SU-DHL-6 (cell line): ENCODE data around the gene PSPH.

Experiments
- H2AFZ ChIP-seq: fragments of 200-600 bp; sonication (generic); 2 replicates; pipeline ENCODE4 v1.6.1; 2014; ENCODE audit warnings: low read depth, mild to moderate bottlenecking, moderate library complexity, mixed read lengths, antibody characterized with exemption, low read length; ENCODE audit not compliant: severe bottlenecking
- H3F3A ChIP-seq: fragments of 200-600 bp; shearing (Covaris generic); 2 replicates; pipeline ENCODE4 v1.6.0; 2016; ENCODE audit warnings: antibody characterized with exemption, mild to moderate bottlenecking; ENCODE audit not compliant: insufficient read depth
- H3K27ac ChIP-seq: fragments of 200-600 bp; sonication (generic); 2 replicates; pipeline ENCODE4 v1.5.1; 2016; ENCODE audit warnings: low read depth, mild to moderate bottlenecking, low read length, moderate library complexity, mixed read lengths
- H3K27me3 ChIP-seq: fragments of 200-600 bp; sonication (generic), shearing (Covaris generic); 2 replicates; pipeline ENCODE4 v1.6.0; 2014; ENCODE audit warnings: mild to moderate bottlenecking, low read length
- H3K36me3 ChIP-seq: fragments of 200-600 bp; sonication (generic); 2 replicates; pipeline ENCODE4 v1.6.1; 2014; ENCODE audit warnings: mild to moderate bottlenecking, low read length, mixed read lengths
- H3K4me2 ChIP-seq: fragments of 300-600, 200-600 bp; shearing (Covaris generic), sonication (generic); 2 replicates; pipeline ENCODE4 v1.6.0; 2014; ENCODE audit warnings: low read length, low read depth, mild to moderate bottlenecking; ENCODE audit not compliant: poor library complexity, severe bottlenecking
- H3K4me3 ChIP-seq: fragments of 200-600 bp; sonication (generic); 2 replicates; pipeline ENCODE4 v1.5.1; 2014; ENCODE audit warnings: antibody characterized with exemption, low read length, mild to moderate bottlenecking, mixed read lengths; ENCODE audit not compliant: insufficient read depth, poor library complexity, severe bottlenecking
- H3K79me2 ChIP-seq: fragments of 200-600 bp; sonication (generic); 2 replicates; pipeline ENCODE4 v1.6.1; 2014; ENCODE audit warnings: mild to moderate bottlenecking, low read length, moderate library complexity; ENCODE audit not compliant: insufficient read depth
- H3K9ac ChIP-seq: fragments of 200-600 bp; sonication (generic); 2 replicates; pipeline ENCODE4 v1.7.0; 2014; ENCODE audit warnings: mild to moderate bottlenecking, low read length
- H3K9me2 ChIP-seq: fragments of 200-600 bp; sonication (generic); replicated peaks from 2 replicates; pipeline ENCODE4 v1.6.1; 2014; ENCODE audit warnings: low read length; ENCODE audit not compliant: insufficient read depth
- H3K9me3 ChIP-seq: fragments of 200-600 bp; sonication (generic); 2 replicates; pipeline ENCODE4 v1.6.1; 2014; ENCODE audit warnings: low read length, mixed read lengths; ENCODE audit not compliant: insufficient read depth
- H4K20me1 ChIP-seq: fragments of 200-600 bp; sonication (generic); 2 replicates; pipeline ENCODE4 v1.6.1; 2014; ENCODE audit warnings: low read depth, mild to moderate bottlenecking, antibody characterized with exemption, low read length, moderate library complexity, mixed read lengths
- CTCF ChIP-seq: fragments of 200-600 bp; sonication (generic); IDR thresholded peaks from one replicate; pipeline ENCODE4 v1.5.1; 2017; ENCODE audit warnings: antibody characterized with exemption, mild to moderate bottlenecking, low read length, moderate library complexity; ENCODE audit not compliant: insufficient read depth, poor library complexity, severe bottlenecking
- EZH2phosphoT487 ChIP-seq: fragments of 200-600 bp; sonication (generic), shearing (Covaris generic); conservative IDR thresholded peaks from 2 replicates; pipeline ENCODE4 v1.6.1; 2018; ENCODE audit warnings: mild to moderate bottlenecking, antibody characterized with exemption, low read length, moderate library complexity, mixed read lengths

PSPH gene

GRCh38 chr7:56007891-56008290 is 43.4 kb downstream of the PSPH start:
- Histone ChIP-seq H3F3A (no peaks in the 10 kb centered on the region), H3K79me2 (no peaks in the 10 kb centered on the region), H3K9me3 (no peaks in the 10 kb centered on the region), H3K27ac (no peak overlapping the region), H4K20me1 (no peaks in the 10 kb centered on the region), H3K4me3 (no peak overlapping the region), H3K9me2 (no peaks in the 10 kb centered on the region), H2AFZ (no peak overlapping the region), H3K4me2 (no peak overlapping the region), H3K27me3 (no peaks in the 10 kb centered on the region), H3K36me3 (no peaks in the 10 kb centered on the region), H3K9ac (no peak overlapping the region)
- TF ChIP-seq CTCF (no peak), EZH2phosphoT487 (no peak)

GRCh38 chr7:56007167-56007652 is 44.0 kb downstream of the PSPH start:
- H2AFZ ChIP-seq, result no peak overlapping the region
- TF ChIP-seq EZH2phosphoT487, result no peak
- no peak for TF ChIP-seq CTCF
- H3F3A ChIP-seq, result no peaks in the 10 kb centered on the region
- H3K36me3 ChIP-seq, result no peaks in the 10 kb centered on the region
- H3K9me2 ChIP-seq, result no peaks in the 10 kb centered on the region
- no peaks in the 10 kb centered on the region for H3K27me3 ChIP-seq
- H3K4me2 ChIP-seq, result no peak overlapping the region
- no peak overlapping the region for H3K4me3 ChIP-seq
- H3K9ac ChIP-seq, result no peak overlapping the region
- H4K20me1 ChIP-seq, result no peaks in the 10 kb centered on the region
- no peak overlapping the region for H3K27ac ChIP-seq
- no peaks in the 10 kb centered on the region for H3K79me2 ChIP-seq
- no peaks in the 10 kb centered on the region for H3K9me3 ChIP-seq

- no peaks in the 10 kb centered on the region for H3K9me3 ChIP-seq
- no peaks in the 10 kb centered on the region for H4K20me1 ChIP-seq
- H3K9me2 ChIP-seq, result no peaks in the 10 kb centered on the region
- H2AFZ ChIP-seq, result no peak overlapping the region
- H3F3A ChIP-seq, result no peaks in the 10 kb centered on the region
- no peak overlapping the region for H3K27ac ChIP-seq
- H3K27me3 ChIP-seq, result no peaks in the 10 kb centered on the region
- H3K4me2 ChIP-seq, result no peak overlapping the region
- no peaks in the 10 kb centered on the region for H3K79me2 ChIP-seq
- H3K9ac ChIP-seq, result no peak overlapping the region
- no peak overlapping the region for H3K4me3 ChIP-seq
- TF ChIP-seq EZH2phosphoT487, result no peak
- TF ChIP-seq CTCF, result no peak
- H3K36me3 ChIP-seq, result no peaks in the 10 kb centered on the region
These were observed 47.5 kb downstream of the PSPH start for GRCh38 chr7:56003749-56004148.
